HuH-7 (cell line): ENCODE data around the gene CHTOP.
"Not testable (repeated sequence)": the region's sequence is repeated elsewhere in the genome, so short reads cannot be mapped to it uniquely, and the experiment has no call there.

Experiments
- DNase-seq: peaks from one replicate; pipeline ENCODE4 v3.0.0; 2011; ENCODE audit warnings: low spot score

Gene CHTOP

GRCh38 chr1:153631047-153632022 is 2.5 kb upstream of the CHTOP start:
- no peak for DNase-seq

GRCh38 chr1:153633161-153633753 is 609 bp upstream of the CHTOP start:
- DNase-seq, result peak; percentile 39

GRCh38 chr1:153635872-153636271 is 2.0 kb downstream of the CHTOP start:
- no peak for DNase-seq

GRCh38 chr1:153636312-153636711 is 2.4 kb downstream of the CHTOP start:
- no peak for DNase-seq

GRCh38 chr1:153638261-153638660 is 4.4 kb downstream of the CHTOP start:
- no peak for DNase-seq

- DNase-seq, result no peak
These were observed 5.4 kb downstream of the CHTOP start for GRCh38 chr1:153639280-153639679.

- not testable (repeated sequence) for DNase-seq
These were observed 6.3 kb downstream of the CHTOP start for GRCh38 chr1:153640213-153640612.

GRCh38 chr1:153640861-153641260 is 7.0 kb downstream of the CHTOP start:
- no peak for DNase-seq

- DNase-seq, result no peak
These were observed 8.3 kb downstream of the CHTOP start for GRCh38 chr1:153642161-153642560.

- no peak for DNase-seq
These were observed 9.2 kb downstream of the CHTOP start for GRCh38 chr1:153643100-153643499.

- peak; percentile 36 for DNase-seq
These were observed 9.9 kb downstream of the CHTOP start for GRCh38 chr1:153643816-153644215.

GRCh38 chr1:153646672-153647345 is 12.9 kb downstream of the CHTOP start:
- no peak for DNase-seq

- DNase-seq, result no peak
These were observed 13.5 kb downstream of the CHTOP start for GRCh38 chr1:153647346-153647714.

- DNase-seq, result no peak
These were observed 14.3 kb downstream of the CHTOP start for GRCh38 chr1:153648000-153648643.

GRCh38 chr1:153649137-153649862 is 15.4 kb downstream of the CHTOP start:
- DNase-seq, result no peak

- no peak for DNase-seq
These were observed 16.0 kb downstream of the CHTOP start for GRCh38 chr1:153649863-153650235.

GRCh38 chr1:153651771-153652170 is 17.9 kb downstream of the CHTOP start:
- DNase-seq, result no peak

GRCh38 chr1:153652805-153653500 is 19.1 kb downstream of the CHTOP start:
- DNase-seq, result no peak

GRCh38 chr1:153655333-153655732 is 21.5 kb downstream of the CHTOP start:
- peak; percentile 45 for DNase-seq

GRCh38 chr1:153658400-153659174 is 24.7 kb downstream of the CHTOP start, which contains the start of gene SNAPIN:
Gene SNAPIN, plus strand, starts transcription at chr1:153658703. Its CDS starts 41 bp downstream, at chr1:153658744.
- peak; percentile 88 for DNase-seq
